Stromal cell of bone marrow (primary cell): ENCODE data around the gene MAP1S.

ENCODE experiments used
- DNase-seq: peaks from one replicate; pipeline ENCODE4 v3.0.0-alpha.2; 2012; ENCODE audit warnings: low read depth

Gene MAP1S, protein sequence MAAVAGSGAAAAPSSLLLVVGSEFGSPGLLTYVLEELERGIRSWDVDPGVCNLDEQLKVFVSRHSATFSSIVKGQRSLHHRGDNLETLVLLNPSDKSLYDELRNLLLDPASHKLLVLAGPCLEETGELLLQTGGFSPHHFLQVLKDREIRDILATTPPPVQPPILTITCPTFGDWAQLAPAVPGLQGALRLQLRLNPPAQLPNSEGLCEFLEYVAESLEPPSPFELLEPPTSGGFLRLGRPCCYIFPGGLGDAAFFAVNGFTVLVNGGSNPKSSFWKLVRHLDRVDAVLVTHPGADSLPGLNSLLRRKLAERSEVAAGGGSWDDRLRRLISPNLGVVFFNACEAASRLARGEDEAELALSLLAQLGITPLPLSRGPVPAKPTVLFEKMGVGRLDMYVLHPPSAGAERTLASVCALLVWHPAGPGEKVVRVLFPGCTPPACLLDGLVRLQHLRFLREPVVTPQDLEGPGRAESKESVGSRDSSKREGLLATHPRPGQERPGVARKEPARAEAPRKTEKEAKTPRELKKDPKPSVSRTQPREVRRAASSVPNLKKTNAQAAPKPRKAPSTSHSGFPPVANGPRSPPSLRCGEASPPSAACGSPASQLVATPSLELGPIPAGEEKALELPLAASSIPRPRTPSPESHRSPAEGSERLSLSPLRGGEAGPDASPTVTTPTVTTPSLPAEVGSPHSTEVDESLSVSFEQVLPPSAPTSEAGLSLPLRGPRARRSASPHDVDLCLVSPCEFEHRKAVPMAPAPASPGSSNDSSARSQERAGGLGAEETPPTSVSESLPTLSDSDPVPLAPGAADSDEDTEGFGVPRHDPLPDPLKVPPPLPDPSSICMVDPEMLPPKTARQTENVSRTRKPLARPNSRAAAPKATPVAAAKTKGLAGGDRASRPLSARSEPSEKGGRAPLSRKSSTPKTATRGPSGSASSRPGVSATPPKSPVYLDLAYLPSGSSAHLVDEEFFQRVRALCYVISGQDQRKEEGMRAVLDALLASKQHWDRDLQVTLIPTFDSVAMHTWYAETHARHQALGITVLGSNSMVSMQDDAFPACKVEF

DNA sequence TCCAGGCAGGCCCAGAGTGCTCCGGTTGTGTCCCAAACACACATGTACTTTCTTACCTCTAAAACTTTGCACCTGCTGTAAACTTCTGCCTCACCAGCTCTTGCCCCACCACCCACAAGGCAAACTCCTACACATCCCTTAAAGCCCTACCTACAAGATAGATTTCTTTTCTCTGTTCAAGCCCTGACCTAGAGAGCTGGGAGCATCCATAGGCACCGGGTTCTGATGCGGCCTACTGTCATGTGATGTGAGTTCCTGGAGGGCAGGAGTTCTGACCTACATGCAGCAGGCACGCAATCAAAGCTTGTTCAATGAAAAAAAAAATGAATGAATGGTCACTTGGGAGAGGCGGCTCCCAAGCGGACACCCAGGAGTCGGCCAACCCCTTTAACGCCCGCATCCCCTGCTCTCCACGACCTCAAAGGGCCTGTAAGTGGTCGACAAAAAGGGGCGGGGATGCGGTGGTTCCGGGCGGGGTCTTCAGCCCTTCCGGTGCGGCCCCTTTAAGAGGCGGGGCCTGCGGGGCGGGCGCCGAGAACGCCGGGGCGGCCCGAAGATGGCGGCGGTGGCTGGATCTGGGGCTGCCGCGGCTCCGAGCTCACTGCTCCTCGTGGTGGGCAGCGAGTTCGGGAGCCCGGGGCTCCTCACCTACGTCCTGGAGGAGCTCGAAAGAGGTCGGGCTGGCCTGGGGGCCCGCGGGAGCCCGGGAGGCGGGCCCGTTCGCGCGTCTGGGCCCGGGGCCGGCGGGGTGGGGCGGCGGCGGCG is at the start of gene MAP1S:
Gene MAP1S (plus strand): TSS at position 534 of the 765 bp plus-strand sequence. CDS start 23 bp downstream, at position 557.
- DNase-seq = no peak

DNA sequence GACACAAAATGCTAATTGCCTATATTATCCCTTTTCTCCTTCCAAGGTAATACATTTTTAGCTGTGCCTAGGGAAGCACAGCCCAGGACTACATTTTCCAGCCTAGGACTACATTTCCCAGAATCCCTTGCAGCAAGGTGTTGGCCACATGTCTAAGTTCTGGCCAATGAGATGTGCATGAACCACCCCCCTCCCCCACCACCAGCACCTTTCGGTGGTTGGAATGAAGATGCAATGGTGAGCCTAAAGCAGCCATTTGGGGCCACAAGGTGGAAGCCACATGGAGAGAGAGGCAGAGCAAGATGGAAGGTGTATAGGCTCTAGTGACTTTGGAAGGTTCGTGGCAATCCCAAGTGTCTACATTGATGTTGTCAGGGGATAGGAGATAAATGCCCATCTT is 47.4 kb upstream of the MAP1S start:
- DNase-seq = no peak

DNA sequence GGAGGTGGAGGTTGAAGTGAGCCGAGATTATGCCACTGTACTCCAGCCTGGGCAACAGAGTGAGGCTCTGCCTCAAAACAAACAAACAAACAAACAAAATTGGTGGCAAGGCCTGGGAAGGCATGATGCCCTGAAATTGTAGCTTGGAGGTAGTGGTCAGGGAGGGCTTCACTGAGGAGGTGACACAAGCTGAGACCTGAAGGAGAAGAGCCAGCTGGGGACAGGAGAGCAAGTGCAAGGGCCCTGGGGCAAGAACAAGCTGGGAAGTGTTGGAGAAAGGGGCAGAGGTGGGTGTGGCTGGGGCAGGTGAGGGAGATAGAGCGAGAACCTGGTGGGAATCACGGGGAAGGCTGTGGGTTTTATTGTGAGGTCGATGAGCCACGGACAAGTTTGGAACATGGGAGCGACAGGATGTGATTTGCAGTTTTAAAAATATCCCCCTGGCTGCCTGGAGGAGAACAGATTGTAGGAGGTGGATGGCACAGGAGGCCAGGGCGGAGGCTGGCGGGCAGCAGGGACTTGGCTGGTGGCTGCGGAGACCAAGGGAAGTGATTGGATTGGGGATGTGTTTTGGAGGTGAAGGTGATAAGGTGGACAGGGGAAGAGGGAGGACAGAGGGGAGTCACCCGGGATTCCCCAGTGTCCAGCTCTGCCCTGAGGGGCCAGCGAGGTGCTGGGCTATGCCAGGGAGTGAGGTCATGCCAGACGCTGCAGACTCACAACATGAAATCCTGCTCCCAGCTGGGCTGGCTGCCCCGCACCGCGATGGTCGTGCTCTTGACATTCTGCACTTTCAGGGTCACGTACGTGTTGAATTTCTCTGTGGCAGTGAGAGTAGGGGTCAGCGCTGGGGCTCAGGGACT is 45.1 kb upstream of the MAP1S start:
- no peak for DNase-seq

DNA sequence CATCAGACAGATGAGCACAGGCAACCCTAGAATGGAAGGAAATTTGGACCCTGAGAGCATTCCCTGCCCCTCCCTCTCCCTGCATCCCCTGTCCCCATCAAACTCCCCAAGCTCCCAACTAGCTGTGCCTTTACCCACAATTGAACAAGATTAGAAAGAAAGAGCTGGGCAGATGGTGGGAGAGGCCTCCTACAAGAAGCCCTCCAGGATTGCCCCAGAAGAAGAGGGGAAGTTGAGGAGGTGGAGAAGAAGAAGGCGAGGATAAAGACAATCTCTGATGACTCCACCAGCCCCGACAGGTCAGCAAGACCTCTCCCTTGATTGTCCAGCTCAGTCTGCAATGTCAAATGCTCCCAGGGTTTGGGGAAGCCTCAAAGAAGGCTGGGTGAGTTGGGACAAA is 43.0 kb upstream of the MAP1S start:
- no peak for DNase-seq

DNA sequence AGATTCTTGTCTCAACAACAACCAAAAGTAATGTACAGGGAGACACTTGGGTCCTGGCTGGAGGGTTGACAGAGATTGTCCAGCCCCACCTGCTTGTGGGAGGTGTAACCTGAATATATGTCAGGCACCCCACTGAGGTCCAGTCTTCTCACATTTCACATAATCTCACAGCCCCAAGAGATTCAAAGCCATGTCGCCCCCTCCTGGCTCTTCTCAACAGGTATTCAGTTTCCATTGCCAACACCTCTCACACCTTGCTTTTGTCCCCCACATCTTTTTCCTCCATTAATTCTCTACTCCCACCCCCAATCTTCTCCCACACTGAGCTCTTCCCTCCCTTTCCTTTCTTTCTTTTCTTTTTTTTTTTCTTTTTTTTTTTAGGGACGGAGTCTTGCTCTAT is 42.3 kb upstream of the MAP1S start:
- no peak for DNase-seq

DNA sequence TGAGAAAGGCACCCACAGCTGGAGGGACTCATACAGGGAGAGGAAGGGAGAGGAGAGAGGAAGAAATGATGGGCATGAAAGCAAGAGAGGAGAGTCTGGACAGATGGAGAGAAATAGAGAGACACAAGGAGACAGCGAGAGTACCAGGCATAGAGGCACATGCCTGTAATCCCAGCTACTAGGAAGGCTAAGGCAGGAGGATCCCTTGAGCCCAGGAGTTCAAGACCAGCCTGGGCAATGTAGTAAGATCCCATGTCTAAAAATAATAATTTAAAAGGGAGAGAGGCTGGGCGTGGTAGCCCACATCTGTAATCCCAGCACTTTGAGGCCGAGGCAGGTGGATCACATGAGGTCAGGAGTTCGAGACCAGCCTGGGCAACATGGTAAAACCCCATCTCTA is 40.4 kb upstream of the MAP1S start:
- DNase-seq = no peak

DNA sequence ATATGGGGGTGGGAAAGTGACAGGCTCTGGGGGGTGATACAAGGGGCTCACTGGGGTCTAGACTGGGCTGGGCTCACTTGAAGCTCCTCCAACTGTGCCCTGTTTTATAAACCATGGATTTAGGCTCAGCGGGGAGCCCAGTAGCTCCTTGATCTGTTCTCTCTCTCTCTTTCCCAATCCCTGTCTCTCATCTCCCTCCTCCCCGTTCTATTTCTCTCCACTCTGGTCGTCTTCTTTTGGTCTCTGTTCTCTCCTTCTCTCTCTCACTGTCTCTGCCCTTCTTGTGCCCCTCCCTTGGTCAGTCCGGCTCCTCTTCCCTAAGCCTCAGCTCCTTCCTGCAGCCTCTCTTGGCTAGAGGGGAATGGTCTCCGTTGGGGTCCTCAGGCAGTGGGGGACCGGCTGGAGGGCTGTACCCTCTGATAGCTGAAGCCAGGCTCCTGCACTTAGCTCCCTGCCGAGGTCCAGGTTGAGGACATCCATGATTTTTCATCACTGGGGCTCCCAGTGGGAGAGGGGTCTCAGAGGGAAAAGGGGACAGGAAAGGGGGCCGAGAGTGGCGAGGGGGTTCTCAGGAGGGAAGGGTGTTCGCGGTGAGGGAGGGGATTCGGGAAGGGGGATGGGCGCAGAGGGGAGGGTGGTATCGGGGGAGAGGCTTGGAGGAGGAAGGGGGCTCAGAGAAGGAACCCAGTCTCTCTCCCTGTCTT is 39.6 kb upstream of the MAP1S start:
- no peak for DNase-seq

DNA sequence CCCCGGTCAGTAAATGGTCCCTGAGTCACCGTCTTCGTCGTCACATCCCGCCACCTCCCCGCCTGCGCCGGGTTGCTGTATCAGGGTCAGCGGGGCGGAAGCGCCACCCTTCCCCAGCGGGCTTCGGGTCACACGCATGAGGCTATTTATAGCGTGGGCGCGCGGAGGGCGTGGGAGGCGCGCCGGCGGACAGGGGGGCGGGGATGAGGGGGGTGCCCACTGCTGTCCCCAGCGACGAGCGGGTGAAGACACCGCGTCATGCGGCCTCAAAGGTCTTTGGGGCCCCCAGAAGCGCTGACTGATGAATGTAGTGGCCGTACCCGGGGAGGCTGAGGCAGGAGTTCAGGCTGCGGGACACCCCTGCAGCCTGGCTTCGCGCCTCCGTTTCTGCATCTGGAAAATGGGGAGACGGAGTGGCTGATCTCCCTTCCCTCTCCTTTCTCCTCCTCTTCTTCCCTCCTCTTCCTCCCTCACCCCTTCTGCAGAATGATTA is 39.0 kb upstream of the MAP1S start:
- DNase-seq = peak; percentile 49

DNA sequence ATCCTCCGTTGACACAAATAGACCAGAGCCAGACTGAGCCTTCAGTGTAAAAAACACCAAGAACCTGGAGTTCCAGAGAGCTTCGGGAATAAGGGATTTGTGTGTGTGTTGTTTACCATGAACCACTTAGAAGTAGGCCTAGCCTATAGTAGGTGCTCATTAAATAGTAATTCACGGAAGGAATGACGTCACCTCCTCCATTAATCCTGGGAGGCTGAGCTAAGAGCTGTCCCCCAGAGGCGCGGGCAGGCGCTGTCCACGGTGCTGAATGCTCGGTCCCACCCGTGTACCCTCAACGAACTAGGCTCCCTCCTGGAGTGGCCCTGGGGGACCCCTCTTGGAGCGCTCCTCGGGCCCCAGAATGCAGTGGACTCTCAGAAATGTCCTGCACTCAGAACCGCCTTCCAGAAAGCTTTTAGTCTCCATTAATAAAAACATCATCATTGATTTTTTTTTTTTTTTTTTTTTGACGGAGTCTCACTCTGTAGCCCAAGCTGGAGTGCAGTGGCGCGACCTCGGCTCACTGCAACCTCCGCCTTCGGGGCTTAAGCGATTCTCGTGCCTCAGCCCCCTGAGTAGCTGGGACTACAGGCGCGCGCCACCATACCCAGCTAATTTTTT is 37.7 kb upstream of the MAP1S start:
- DNase-seq = no peak

DNA sequence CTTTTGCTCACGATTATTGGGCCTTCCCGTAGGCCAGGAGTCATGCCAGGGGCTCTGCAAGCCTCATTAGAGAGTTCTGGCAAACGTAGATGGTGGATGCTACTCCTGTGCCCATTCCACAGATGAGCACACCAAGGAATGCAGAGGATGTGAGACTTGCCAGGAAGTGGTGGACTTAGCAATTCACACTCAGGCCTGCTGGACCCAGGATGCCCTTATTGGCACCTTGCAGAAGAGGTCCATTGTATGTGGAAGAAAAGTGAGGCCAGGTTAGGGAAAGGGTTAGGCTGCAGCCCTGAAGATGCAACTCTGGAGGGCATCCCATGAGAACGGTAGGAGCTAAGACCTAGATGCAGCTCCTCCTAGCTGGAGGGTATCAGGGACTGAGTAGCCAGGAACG is 37.0 kb upstream of the MAP1S start:
- DNase-seq = no peak

DNA sequence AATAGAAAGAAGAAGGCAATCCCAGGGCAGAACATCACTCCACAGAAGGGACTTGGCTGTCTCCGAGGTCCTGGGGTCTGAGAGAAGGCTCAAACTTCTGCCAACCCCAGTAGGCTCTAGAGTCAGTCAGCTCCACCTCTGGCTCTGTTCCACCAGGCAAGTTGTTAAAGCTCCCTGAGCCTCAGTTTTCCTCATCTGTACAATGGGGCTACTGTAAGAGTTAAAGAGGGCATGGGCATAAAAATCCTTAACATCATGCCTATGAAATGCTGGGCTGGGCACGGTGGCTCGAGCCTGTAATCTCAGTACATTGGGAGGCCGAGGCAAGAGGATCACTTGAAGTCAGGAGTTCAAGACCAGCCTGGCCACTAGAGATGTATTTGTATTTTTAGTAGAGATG is 36.2 kb upstream of the MAP1S start:
- DNase-seq = no peak

DNA sequence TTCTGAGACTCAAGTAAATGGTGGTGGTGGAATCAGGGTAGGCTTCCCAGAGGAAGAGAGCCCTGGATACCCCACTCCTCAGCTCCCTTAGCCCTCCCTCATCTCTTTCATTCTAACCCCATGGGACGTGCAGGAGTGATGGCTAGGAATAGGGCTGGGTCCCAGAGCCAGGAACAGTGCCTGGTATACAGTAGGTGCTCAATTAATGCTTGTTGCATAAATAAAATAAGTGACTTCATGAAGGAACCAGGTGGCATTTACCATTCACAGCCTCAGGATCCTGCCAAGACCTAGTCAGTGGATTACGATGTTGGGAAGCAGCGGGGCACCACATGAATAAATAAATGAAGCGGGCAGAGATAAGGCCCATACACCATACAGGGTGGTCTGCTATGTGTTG is 35.0 kb upstream of the MAP1S start:
- DNase-seq = no peak

DNA sequence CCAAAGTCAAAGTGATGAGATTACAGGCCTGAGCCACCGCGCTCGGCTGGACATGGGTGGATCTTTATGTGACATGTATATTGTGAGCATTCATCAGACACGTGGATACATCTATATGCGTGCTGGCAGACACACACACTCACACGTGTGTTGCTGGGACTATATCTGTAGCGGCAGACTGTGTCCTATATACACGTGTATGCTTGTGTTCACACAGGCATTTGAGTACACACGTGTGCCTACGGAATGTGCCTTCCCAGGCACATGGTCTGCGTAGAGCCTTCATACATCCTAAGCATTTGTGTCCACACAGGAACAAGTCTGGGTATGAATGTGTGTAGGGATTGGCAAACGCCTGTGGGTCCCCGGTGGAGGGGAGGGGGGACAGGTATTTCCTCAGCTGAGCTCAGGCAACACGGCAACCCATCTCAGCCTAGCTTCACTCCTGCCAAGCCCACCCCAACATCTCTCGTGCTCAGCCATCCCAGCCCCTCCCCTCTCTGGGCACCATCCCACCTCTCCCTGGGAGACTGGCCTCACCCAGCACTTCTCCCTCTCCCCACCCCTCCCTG is 33.7 kb upstream of the MAP1S start:
- DNase-seq = no peak

DNA sequence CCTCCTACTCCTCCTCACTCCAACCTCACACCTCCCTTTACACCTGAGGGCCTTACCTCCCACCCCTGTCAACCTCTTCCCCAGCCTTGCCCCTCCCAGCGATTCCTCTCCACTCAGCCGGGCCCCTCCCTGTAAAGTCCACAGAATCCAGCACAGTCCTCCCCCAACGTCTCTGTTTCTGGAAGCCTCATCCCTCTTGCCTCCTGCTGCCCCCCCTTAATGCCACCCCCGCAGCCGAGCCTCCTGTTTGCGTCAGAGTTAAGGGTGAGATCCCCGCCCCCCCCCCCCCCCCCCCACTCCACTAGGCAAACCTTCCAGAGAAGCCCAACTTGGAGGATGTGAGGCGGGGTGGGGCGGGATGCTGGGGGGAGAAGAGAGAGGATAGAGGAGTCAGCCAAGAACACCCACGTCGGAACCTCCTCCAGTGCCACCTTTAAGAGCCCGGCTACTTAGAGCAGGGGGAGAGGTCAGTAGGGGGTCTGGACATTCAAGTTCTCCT is 33.2 kb upstream of the MAP1S start:
- DNase-seq = no peak

DNA sequence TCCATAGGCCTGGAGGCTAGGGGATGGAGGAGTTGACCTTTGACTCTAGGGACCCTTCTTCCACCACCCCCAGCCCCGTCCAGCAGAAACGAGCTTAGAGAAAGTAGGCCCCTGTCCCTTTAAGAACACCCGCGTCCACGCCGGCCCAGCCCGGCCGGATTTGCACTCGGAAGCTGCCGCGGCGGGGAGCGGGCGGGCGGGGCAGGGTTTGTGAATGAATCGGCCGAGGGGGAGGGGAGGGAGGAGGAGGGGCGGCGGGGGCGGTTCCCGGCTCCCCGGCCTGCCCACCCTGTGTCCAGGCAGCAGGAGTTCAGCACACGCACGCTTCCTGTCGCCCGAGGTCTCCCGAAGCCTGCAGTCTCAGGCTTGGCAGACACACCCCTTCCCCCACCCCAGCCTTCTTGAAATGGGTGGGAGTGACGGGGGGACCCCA is 32.7 kb upstream of the MAP1S start:
- no peak for DNase-seq

DNA sequence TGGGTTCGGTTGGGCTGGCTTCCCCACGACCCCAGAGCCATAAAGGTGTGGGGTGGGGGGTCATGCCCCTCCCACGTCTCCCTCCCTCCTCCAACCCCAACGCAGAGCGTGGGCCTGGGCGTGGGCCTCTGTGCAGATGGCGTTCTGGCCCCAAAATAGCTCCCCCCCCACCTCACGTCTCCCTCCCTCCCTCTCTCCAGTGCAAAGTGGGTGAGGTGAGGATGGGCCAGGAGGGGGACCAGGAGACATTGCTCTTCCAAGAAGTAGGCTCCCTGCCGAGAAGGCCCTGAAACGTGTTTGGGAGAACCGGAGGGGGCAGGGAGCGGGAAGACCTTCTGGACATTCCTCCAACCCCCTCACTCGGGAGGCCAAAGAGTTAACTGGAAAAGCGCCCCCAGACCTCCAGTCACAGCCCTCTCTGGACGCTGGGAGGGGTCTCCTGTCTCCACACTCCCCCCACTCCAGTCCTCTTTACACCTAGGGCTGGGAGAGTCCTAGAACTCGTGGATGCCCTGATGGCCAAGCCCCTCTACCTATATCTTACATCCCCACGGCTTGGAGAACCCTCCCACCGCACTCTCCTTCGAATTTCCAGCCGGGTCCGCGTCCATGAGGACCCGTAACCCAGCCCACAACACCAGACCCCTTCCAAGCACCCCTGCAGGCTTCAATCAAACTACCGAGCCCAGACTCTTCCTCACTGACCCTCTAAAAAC is 32.0 kb upstream of the MAP1S start:
- no peak for DNase-seq

DNA sequence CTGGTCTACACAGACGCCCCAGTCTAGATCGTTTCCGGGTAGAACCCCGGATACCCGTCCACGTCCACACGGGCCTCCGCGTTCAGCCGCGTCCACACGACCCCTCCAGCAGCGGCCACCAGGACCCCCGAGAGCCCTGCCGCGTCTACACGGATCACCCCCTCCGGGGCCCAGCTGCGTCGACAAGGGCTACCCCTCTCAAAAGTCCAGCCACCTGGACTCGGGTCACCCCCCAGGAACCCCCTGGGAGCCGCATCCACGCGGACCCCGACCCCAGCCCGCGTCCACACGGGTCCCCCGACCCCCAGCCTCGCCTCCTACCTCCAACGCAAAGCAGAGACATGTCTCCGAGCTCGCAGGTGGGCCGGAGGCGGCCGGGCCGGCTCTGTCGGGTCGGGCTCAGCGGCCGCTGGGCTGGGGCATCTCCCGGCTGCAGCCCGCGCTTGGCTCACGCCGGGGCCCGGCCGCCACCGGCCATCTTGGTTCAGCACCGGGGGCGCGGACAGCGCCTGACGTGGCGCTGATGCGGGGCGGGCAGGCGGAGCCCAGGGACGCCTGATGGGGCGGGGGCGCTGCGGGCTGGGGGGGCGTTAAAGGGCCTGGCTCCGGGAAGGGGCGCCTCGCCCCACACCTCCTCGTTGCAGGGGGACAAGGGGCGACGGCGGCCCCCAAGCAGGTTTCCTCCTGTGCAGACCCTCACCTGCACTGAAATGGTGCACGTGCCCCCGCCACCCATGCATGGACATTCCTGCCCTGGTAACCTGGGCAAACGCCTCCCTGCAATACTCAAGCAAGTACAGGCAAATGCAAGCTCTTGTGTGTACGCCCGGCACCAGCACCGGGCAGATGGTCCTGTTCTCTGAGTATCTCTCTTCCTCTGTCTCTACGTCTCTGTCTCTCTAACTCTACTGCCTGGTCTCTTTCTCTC is 31.2 kb upstream of the MAP1S start, which contains the start of gene UNC13A:
Gene UNC13A (minus strand): TSS at position 498 of the 928 bp plus-strand sequence. CDS start 155 bp downstream, at position 343.
- no peak for DNase-seq
